ENCODE measurements around the gene MTERF2.

MTERF2 gene

GRCh38 chr12:106955377-106956047 lies 31.4 kb downstream of the MTERF2 start, which contains the start of gene TMEM263 (continued):
- TF ChIP-seq KLF8 (tag by site-specific recombination; IDR thresholded peaks at IDR 0.05) = peak; percentile 75; the same call in 1 of the 2 replicates
- TF ChIP-seq ZNF354C (tag by site-specific recombination; IDR thresholded peaks at IDR 0.05; ENCODE audit: borderline replicate concordance, low read depth) = no peak
- TF ChIP-seq ZBTB8A (tag by site-specific recombination; IDR thresholded peaks at IDR 0.05) = peak; percentile 86
- TF ChIP-seq ZNF184 (tag by site-specific recombination; IDR thresholded peaks at IDR 0.05) = 0 out of 2 replicates have a peak, but pooled peaks have one; percentile 17
- TF ChIP-seq ZXDB (tag by site-specific recombination; IDR thresholded peaks at IDR 0.05) = peak; percentile 100
- peak; percentile 100 for TF ChIP-seq GLIS2 (tag by site-specific recombination; IDR thresholded peaks at IDR 0.05)
- no peak for TF ChIP-seq HOXC10 (CRISPR knock-in tag; IDR thresholded peaks at IDR 0.05)
- TF ChIP-seq ZNF169 (tag by site-specific recombination; IDR thresholded peaks at IDR 0.05) = no peak
- no peak for TF ChIP-seq ZSCAN23 (tag by site-specific recombination; IDR thresholded peaks at IDR 0.05)
- no peak for TF ChIP-seq ZNF692 (tag by site-specific recombination; IDR thresholded peaks at IDR 0.05)
- TF ChIP-seq ZNF155 (tag by site-specific recombination; IDR thresholded peaks at IDR 0.05) = no peak

GRCh38 chr12:106954462-106955376 lies 32.2 kb downstream of the MTERF2 start:
- ChIA-PET POLR2A (interaction anchor here (0.7 to 2.4 kb wide), 8 partner anchors 14 to 597 kb away, joined by 3 to 34 read pairs (median 10); partner anchors contain the start of genes CRY1, MTERF2 and POLR3B), CTCF (interaction anchor here (0.6 to 0.9 kb wide), 4 partner anchors 35 to 818 kb away, joined by 3 read pairs; no protein-coding TSS in a partner anchor)
- Histone ChIP-seq H3K36me3 (ENCODE audit: control insufficient read depth in 2 of 2, insufficient read depth in 1 of 2, low read length in 2 of 2) (no peaks in the 10 kb centered on the region; a peak in 1 of 3 replicates), H3K9me3 (ENCODE audit: control insufficient read depth, insufficient read depth, low read depth, low read length) (no peaks in the 10 kb centered on the region), H3K4me3 (ENCODE audit: low read depth, low read length) (peak overlapping the region; percentile 59), H3K27ac (ENCODE audit: extremely low read depth, low read depth, low read length) (peak overlapping the region; percentile 96), H3K4me1 (ENCODE audit: control insufficient read depth, insufficient read depth, low read length) (peaks cover 15% of the 10 kb centered on the region)
- no peak for TF ChIP-seq ZNF621 (tag by site-specific recombination; IDR thresholded peaks at IDR 0.05)
- TF ChIP-seq PRDM1 (tag by site-specific recombination; IDR thresholded peaks at IDR 0.05) = no peak
- 0 out of 2 replicates have a peak, but pooled peaks have one; percentile 52 for TF ChIP-seq ZNF2 (tag by site-specific recombination; IDR thresholded peaks at IDR 0.05)
- no peak for TF ChIP-seq ZNF155 (tag by site-specific recombination; IDR thresholded peaks at IDR 0.05)
- 0 out of 2 replicates have a peak, but pooled peaks have one; percentile 31 for TF ChIP-seq REST (tag by site-specific recombination; IDR thresholded peaks at IDR 0.05)
- TF ChIP-seq ZNF148 (tag by site-specific recombination; IDR thresholded peaks at IDR 0.05; ENCODE audit: borderline replicate concordance) = no peak
- TF ChIP-seq ZNF518A (tag by site-specific recombination; conservative IDR thresholded peaks at IDR 0.05; ENCODE audit: low read depth) = 0 out of 2 replicates have a peak, but pooled peaks have one; percentile 42
- no peak for TF ChIP-seq ELK4 (IDR thresholded peaks at IDR 0.05; ENCODE audit: borderline replicate concordance, low read depth, low read length)
- TF ChIP-seq ZIC2 (tag by site-specific recombination; IDR thresholded peaks at IDR 0.05) = no peak
- no peak for TF ChIP-seq ZNF558 (tag by site-specific recombination; IDR thresholded peaks at IDR 0.05)

Measured in HEK293 (cell line).